HepG2 (cell line): ENCODE measurements around the gene MTMR8. TPM values are rescaled to one million over a fixed set of nuclear protein-coding genes. Genes with fewer than 3 reads are reported as not detected.
A peak's percentile ranks its signal among the peaks of the same experiment; 100 is the strongest.

Experiments
- ATAC-seq: fragments of 200-7000 bp; cut with Tn5 transposase; 3 replicates; pipeline ENCODE4 v1.9.1; 2020; ENCODE audit warnings: mild to moderate bottlenecking, moderate library complexity
- BruUV-seq: library from RNA; stranded (reverse); fragments of 400-500 nt; replicated peaks from 2 replicates; lab custom pipeline; 2021; lab: Mats Ljungman, UMichigan
- CTCF ChIA-PET: fragments of 300-600 bp; formaldehyde crosslinking; extraction: SDS; loops from one replicate; lab custom pipeline; 2021; ENCODE audit warnings: low total read pairs, inconsistent platforms, low intra/inter-chr PET ratio; lab: Yijun Ruan, JAX
- POLR2A ChIA-PET: fragments of 350-600 bp; sonication (Branson Sonifier 250); formaldehyde crosslinking; loops from one replicate; lab custom pipeline; 2020; ENCODE audit warnings: antibody characterized with exemption, inconsistent platforms; lab: Yijun Ruan, JAX
- DNase-seq: peaks from one replicate; pipeline ENCODE4 v3.0.0-alpha.2; 2015; ENCODE audit warnings: low spot score
- FAIRE-seq: peaks from 3 replicates; lab custom pipeline; 2011; peaks lifted over from hg19 to GRCh38; lab: Jason Lieb, UNC
- H2AFZ ChIP-seq: one replicate; pipeline ENCODE4 v1.6.1; 2011; ENCODE audit warnings: low read length, inconsistent platforms
- H3K27ac ChIP-seq: fragments of 300-600 bp; 3 replicates; pipeline ENCODE4 v1.8.0; 2011; ENCODE audit warnings: mixed run types, mild to moderate bottlenecking, mixed read lengths, low read length, inconsistent platforms; ENCODE audit not compliant: insufficient read depth; ENCODE audit errors: extremely low read length
- H3K27me3 ChIP-seq, 2 experiments: fragments of 200-600 bp in 1 of 2; 2 replicates in 1 of 2; 3 replicates in 1 of 2; pipeline versions ENCODE4 v1.6.0 to v1.8.0; 2011; ENCODE audit warnings: low read length in 2 of 2, mild to moderate bottlenecking in 2 of 2, moderate library complexity in 2 of 2, inconsistent platforms in 1 of 2; ENCODE audit not compliant: insufficient read depth in 2 of 2, control insufficient read depth in 1 of 2
- H3K36me3 ChIP-seq, 2 experiments: fragments of 200-600 bp in 1 of 2; replicated peaks in 1 of 2; 2 replicates in 1 of 2; 3 replicates in 1 of 2; pipeline versions ENCODE4 v1.5.1 to v1.8.0; 2011; ENCODE audit warnings: low read length in 2 of 2, inconsistent platforms in 1 of 2; ENCODE audit not compliant: insufficient read depth in 2 of 2, control insufficient read depth in 1 of 2
- H3K4me1 ChIP-seq: 2 replicates; pipeline ENCODE4 v1.5.1; 2012; ENCODE audit warnings: low read length, inconsistent platforms; ENCODE audit not compliant: insufficient read depth
- H3K4me2 ChIP-seq: 2 replicates; pipeline ENCODE4 v1.6.0; 2011; ENCODE audit warnings: low read depth, low read length, inconsistent platforms
- H3K4me3 ChIP-seq, 3 experiments: fragments of 200-600 bp in 1 of 3; sonication (generic), shearing (Covaris generic) in 1 of 3; replicated peaks in 1 of 3; 2 replicates each; pipeline ENCODE4 v1.5.1; 2011 to 2016; ENCODE audit warnings: low read length in 3 of 3, inconsistent platforms in 2 of 3, low read depth in 2 of 3, mild to moderate bottlenecking in 2 of 3, control low read depth in 1 of 3, mixed read lengths in 1 of 3; ENCODE audit not compliant: insufficient read depth in 1 of 3
- H3K79me2 ChIP-seq: one replicate; pipeline ENCODE4 v1.6.1; 2011; ENCODE audit warnings: low read length, inconsistent platforms; ENCODE audit not compliant: insufficient read depth
- H3K9ac ChIP-seq: 2 replicates; pipeline ENCODE4 v1.6.0; 2011; ENCODE audit warnings: mild to moderate bottlenecking, low read depth, low read length, inconsistent platforms; ENCODE audit not compliant: insufficient read depth
- H3K9me3 ChIP-seq: 2 replicates; pipeline ENCODE4 v1.5.1; 2012; ENCODE audit warnings: mild to moderate bottlenecking, low read length
- H4K20me1 ChIP-seq: 2 replicates; pipeline ENCODE4 v1.6.0; 2011; ENCODE audit warnings: inconsistent platforms, mild to moderate bottlenecking, low read length, moderate library complexity; ENCODE audit not compliant: insufficient read depth
- LCORL ChIP-seq, 2 experiments: fragments of 450-650 bp in 1 of 2; sonication (generic) in 1 of 2; formaldehyde crosslinking in 1 of 2; IDR thresholded peaks; 2 replicates each; pipeline versions ENCODE4 v1.5.0 to v1.6.1; 2017 to 2020; ENCODE audit warnings: antibody characterized with exemption in 1 of 2, missing genetic modification reagents in 1 of 2
- RFX3 ChIP-seq: IDR thresholded peaks from 2 replicates; pipeline ENCODE4 v1.6.1; 2016; ENCODE audit warnings: missing biosample characterization, missing genetic modification reagents
- SNAPC2 ChIP-seq: sonication (generic); formaldehyde crosslinking; IDR thresholded peaks from 2 replicates; pipeline ENCODE4 v1.8.1; 2022; ENCODE audit warnings: mild to moderate bottlenecking, missing genetic modification reagents
- SRSF9 ChIP-seq: fragments of 200-400 bp; formaldehyde crosslinking; IDR thresholded peaks from 2 replicates; pipeline ENCODE4 v1.6.1; 2018; ENCODE audit warnings: borderline replicate concordance, mild to moderate bottlenecking, low read depth, low read length; ENCODE audit not compliant: insufficient read depth, poor library complexity, severe bottlenecking
- TCF7 ChIP-seq: sonication (generic); IDR thresholded peaks from 2 replicates; pipeline ENCODE4 v1.6.1; 2016; ENCODE audit warnings: antibody characterized with exemption, low read depth
- ZNF24 ChIP-seq: fragments of 450-650 bp; IDR thresholded peaks from 2 replicates; pipeline ENCODE4 v1.6.1; 2017; ENCODE audit warnings: antibody characterized with exemption, mild to moderate bottlenecking
- ZNF572 ChIP-seq: sonication (generic); formaldehyde crosslinking; IDR thresholded peaks from 2 replicates; pipeline ENCODE4 v1.5.1; 2020; ENCODE audit warnings: mild to moderate bottlenecking, missing genetic modification reagents
- ZNF598 ChIP-seq: sonication (generic); formaldehyde crosslinking; IDR thresholded peaks from 2 replicates; pipeline ENCODE4 v1.5.1; 2020; ENCODE audit warnings: mild to moderate bottlenecking, missing genetic modification reagents, borderline replicate concordance
- WGBS: methylation state at CpG from one replicate; pipeline ENCODE4 v1.1.6; 2017; ENCODE audit warnings: low lambda C conversion rate; 5-methylcytosine and 5-hydroxymethylcytosine counted together
- in situ Hi-C: cut with HindIII; loops from 2 replicates; pipeline ENCODE4 v1.10.0; 2017; ENCODE audit warnings: low pct_unique_long_range_greater_than_20kb; ENCODE audit not compliant: extremely low pct_ligation_motif_present
- intact Hi-C: fragments of 100-400 bp; cut with micrococcal nuclease; formaldehyde crosslinking; loops from one replicate; pipeline ENCODE4 v1.10.0; 2022; ENCODE audit not compliant: unreplicated experiment
- polyA plus RNA-seq, 8 experiments: library from polyadenylated mRNA; depleted of rRNA in 3 of 8; stranded (reverse) in 7 of 8; unstranded in 1 of 8; fragments of >200 nt; fragmentation: Illumina TruSeq in 4 of 8; extraction: Trizol in 4 of 8; gene quantifications; 2 replicates each; pipeline versions ENCODE4 v1.2.1 to v1.2.3, GENCODE V29; 2011 to 2016; ENCODE audit warnings: low read depth in 4 of 8, missing spikeins in 1 of 8, mixed read lengths in 1 of 8; ENCODE audit not compliant: insufficient read depth in 1 of 8
- total RNA-seq, 5 experiments: library from RNA; depleted of rRNA; stranded (reverse); fragments of >200 nt; fragmentation: Illumina TruSeq; extraction: Trizol; gene quantifications; 2 replicates each; pipeline ENCODE4 v1.2.3, GENCODE V29; 2016; ENCODE audit warnings: low read depth in 1 of 5
- TF ChIP-seq, protein P1 (sequence below): sonication (generic); formaldehyde crosslinking; IDR thresholded peaks from 2 replicates; pipeline ENCODE4 v1.8.1; 2023; ENCODE audit warnings: mild to moderate bottlenecking, moderate library complexity, missing genetic modification reagents

The MTMR8 gene
- total and polyA plus RNA-seq, 2 of the 13 experiments (the other 11 are each of a cell fraction or from before 2014, with no cell fraction given) = 0.31 TPM; not detected in 1

DNA sequence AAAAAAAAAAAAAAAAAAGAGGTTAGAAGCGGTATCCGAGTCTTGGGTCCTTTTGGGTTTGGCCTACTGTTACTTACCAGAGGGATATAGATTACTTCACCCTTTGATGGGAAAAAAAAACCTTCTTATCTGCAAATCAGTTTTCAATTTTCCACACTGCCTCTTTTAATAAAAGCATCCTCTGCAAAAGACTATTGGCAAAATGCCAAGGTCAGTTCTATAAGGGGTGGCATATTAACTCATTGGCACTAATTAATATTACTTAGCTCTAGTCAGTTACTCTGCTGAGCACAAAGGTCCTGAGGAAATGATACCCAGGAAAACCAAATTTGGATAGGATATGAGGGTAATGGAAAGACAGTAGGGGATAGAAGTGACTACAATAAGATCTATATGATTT lies 44.3 kb upstream of the MTMR8 start:
- POLR2A ChIA-PET = no interaction called here
- Histone ChIP-seq H3K36me3 (no peaks in the 10 kb centered on the region), H3K27me3 (no peaks in the 10 kb centered on the region), H3K4me1 (no peaks in the 10 kb centered on the region), H3K4me2 (no peak overlapping the region), H3K4me3 (no peak overlapping the region), H3K9ac (no peak overlapping the region), H2AFZ (no peak overlapping the region), H3K27ac (no peak overlapping the region), H3K79me2 (no peaks in the 10 kb centered on the region), H3K9me3 (peaks cover 15% of the 10 kb centered on the region; the same call in 1 of the 2 replicates), H4K20me1 (no peaks in the 10 kb centered on the region)
- intact Hi-C loops (no loop called here), in situ Hi-C loops (no loop called here)
- CTCF ChIA-PET = no interaction called here
- TF ChIP-seq ZNF598 (no peak), TCF7 (no peak), RFX3 (CRISPR knock-in tag) (no peak), LCORL (IDR thresholded peaks at IDR 0.05) (0 out of 2 replicates have a peak, but pooled peaks have one; percentile 28), LCORL (CRISPR knock-in tag; IDR thresholded peaks at IDR 0.05) (no peak), SRSF9 (no peak), SNAPC2 (no peak), ZNF24 (no peak), ZNF572 (CRISPR knock-in tag) (no peak)
- TF ChIP-seq, protein P1, sequence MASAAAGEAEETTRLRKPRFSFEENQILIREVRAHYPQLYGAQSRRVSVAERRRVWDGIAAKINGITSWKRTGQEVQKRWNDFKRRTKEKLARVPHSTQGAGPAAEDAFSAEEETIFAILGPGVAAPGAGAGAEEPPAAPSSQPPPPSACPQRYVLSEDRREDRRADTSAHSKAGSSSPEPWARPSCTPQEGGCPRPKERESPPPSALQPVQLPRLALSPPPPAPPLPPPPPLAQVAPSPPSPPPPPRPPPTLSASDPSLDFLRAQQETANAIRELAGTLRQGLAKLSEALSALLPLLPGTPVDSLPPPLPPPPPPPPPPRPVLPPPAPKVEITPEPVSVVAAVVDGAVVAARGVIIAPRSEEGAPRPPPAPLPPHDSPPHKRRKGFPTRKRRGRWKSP = no peak
- FAIRE-seq = no peak
- BruUV-seq = no TSS peak
- ATAC-seq = no peak
- 5% methylated on average over 2 of the region's 2 CpGs for WGBS
- no peak for DNase-seq
